Heart left ventricle (tissue), 13 donors: ENCODE data around the gene CTAGE8.
"Not testable (repeated sequence)": the region's sequence is repeated elsewhere in the genome, so short reads cannot be mapped to it uniquely, and the experiment has no call there.

Source experiments
- POLR2A ChIP-seq, 2 donors: fragments of 450-650 bp; IDR thresholded peaks; one replicate each; pipeline ENCODE4 v1.6.1; 2017; ENCODE audit warnings: antibody characterized with exemption in 2 of 2, mild to moderate bottlenecking in 2 of 2, moderate library complexity in 2 of 2
- TF ChIP-seq, protein P1 (sequence below), 12 donors: fragments of 200-600 bp; sonication (generic) in 4 of 12; IDR thresholded peaks; one replicate each; pipeline versions ENCODE4 v1.5.0 to v1.8.0; 2018 to 2022; ENCODE audit warnings: antibody characterized with exemption in 12 of 12, mild to moderate bottlenecking in 5 of 12
- donor health status: ischemic (EF 13 %, LVEDD 7.1; RV severe dilation, severe dysfunction).
- donor health status: DM: no; HTN: yes; CAD: no.
- donor health status: DM: no; HTN: no; CAD: no.
- donor health status: ischemic (EF 25% LVEDD 6.9; RV normal size, moderate dysfunction).
- donor health status: ischemic (EF 25% LVEDD 5.7; RV mildly dilated, moderate dysfunction).
- donor health status: ischemic (EF 35%, LVEDD 5.7; RV mildly dilated, moderate dysfunction).
- donor health status: nonischemic (EF 11% LVEDD 7.7; RV severe dilation, severe dysfunction).
- donor health status: DM: yes; HTN: yes; CAD: no.
- donor health status: PGD.
- donor health status: ischemic (EF 29% LVEDD 5.4; RV normal size, mild dysfunction).
- donor health status: nonischemic (EF 23%, LVEDD 6.1; RV moderate dilation, normal function).

DNA sequence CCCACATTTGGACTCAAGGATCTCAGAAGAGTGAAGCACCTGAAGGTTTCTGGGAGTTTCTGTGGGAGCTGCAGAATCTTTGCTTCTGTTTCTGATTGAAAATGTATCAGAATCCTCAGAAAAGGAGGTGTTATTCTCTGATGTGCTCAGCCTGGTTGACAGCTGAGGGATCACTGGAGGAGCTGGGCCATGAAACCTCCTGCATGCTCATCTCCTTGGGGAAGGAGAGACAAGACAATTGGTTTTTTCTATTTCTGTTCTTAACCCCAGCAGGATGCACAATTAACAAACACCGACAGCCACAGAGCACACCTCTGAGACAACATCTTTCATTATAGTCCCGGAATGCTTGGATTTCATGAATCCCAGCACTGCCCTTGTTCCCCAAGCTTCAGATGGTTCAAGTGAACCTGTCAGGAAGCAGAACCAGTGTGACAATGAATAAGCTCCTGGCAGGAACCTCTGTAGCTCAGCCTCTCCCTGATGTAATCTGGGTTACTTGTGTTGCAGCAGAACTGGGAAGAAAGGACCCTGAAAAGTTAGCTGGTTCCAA lies 30.5 kb downstream of the CTAGE8 start:
- TF ChIP-seq, protein P1, sequence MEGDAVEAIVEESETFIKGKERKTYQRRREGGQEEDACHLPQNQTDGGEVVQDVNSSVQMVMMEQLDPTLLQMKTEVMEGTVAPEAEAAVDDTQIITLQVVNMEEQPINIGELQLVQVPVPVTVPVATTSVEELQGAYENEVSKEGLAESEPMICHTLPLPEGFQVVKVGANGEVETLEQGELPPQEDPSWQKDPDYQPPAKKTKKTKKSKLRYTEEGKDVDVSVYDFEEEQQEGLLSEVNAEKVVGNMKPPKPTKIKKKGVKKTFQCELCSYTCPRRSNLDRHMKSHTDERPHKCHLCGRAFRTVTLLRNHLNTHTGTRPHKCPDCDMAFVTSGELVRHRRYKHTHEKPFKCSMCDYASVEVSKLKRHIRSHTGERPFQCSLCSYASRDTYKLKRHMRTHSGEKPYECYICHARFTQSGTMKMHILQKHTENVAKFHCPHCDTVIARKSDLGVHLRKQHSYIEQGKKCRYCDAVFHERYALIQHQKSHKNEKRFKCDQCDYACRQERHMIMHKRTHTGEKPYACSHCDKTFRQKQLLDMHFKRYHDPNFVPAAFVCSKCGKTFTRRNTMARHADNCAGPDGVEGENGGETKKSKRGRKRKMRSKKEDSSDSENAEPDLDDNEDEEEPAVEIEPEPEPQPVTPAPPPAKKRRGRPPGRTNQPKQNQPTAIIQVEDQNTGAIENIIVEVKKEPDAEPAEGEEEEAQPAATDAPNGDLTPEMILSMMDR (IDR thresholded peaks at IDR 0.05) = not testable (repeated sequence)
- TF ChIP-seq POLR2A (IDR thresholded peaks at IDR 0.05) = not testable (repeated sequence)
